HepG2 (cell line): ENCODE data around the gene ARHGAP5. TPM values are rescaled to one million over a fixed set of nuclear protein-coding genes. Genes with fewer than 3 reads are reported as not detected.

Experiments used
- ARID2 ChIP-seq: sonication (generic); formaldehyde crosslinking; IDR thresholded peaks from 2 replicates; pipeline ENCODE4 v1.8.1; 2022; ENCODE audit warnings: mild to moderate bottlenecking, missing genetic modification reagents, borderline replicate concordance
- CEBPB ChIP-seq: IDR thresholded peaks from 2 replicates; pipeline ENCODE4 v1.6.1; 2011; ENCODE audit warnings: low read depth, low read length, improper control_type of control experiment, borderline replicate concordance
- GABPA ChIP-seq, 2 experiments: IDR thresholded peaks; 2 replicates each; pipeline ENCODE4 v1.6.1; 2011 to 2016; ENCODE audit warnings: low read depth in 2 of 2, low read length in 1 of 2, missing biosample characterization in 1 of 2, missing genetic modification characterization in 1 of 2
- GZF1 ChIP-seq: sonication (generic); formaldehyde crosslinking; IDR thresholded peaks from 2 replicates; pipeline ENCODE4 v1.5.1; 2020; ENCODE audit warnings: mild to moderate bottlenecking, missing genetic modification reagents
- HOXA3 ChIP-seq: sonication (generic); formaldehyde crosslinking; IDR thresholded peaks from 2 replicates; pipeline ENCODE4 v1.5.0; 2020; ENCODE audit warnings: missing genetic modification reagents
- MAZ ChIP-seq, 2 experiments: sonication (generic) in 1 of 2; formaldehyde crosslinking in 1 of 2; IDR thresholded peaks; 2 replicates each; pipeline versions ENCODE4 v1.5.0 to v1.6.1; 2012 to 2020; ENCODE audit warnings: low read depth in 2 of 2, mild to moderate bottlenecking in 2 of 2, borderline replicate concordance in 1 of 2, improper control_type of control experiment in 1 of 2, low read length in 1 of 2, missing genetic modification reagents in 1 of 2, moderate library complexity in 1 of 2
- MXD4 ChIP-seq: IDR thresholded peaks from 2 replicates; pipeline ENCODE4 v1.6.1; 2016; ENCODE audit warnings: mild to moderate bottlenecking, missing biosample characterization, missing genetic modification reagents
- PHB2 ChIP-seq: fragments of 450-650 bp; IDR thresholded peaks from 2 replicates; pipeline ENCODE4 v1.6.1; 2018; ENCODE audit not compliant: partially characterized antibody
- PHF5A ChIP-seq: IDR thresholded peaks from one replicate; pipeline ENCODE4 v1.6.1; 2018; ENCODE audit warnings: low read depth, missing genetic modification reagents; ENCODE audit not compliant: unreplicated experiment
- SETDB1 ChIP-seq: sonication (generic); formaldehyde crosslinking; IDR thresholded peaks from 2 replicates; pipeline ENCODE4 v1.5.1; 2020; ENCODE audit warnings: missing genetic modification reagents, mild to moderate bottlenecking, borderline replicate concordance
- SRSF9 ChIP-seq: fragments of 200-400 bp; formaldehyde crosslinking; IDR thresholded peaks from 2 replicates; pipeline ENCODE4 v1.6.1; 2018; ENCODE audit warnings: borderline replicate concordance, mild to moderate bottlenecking, low read depth, low read length; ENCODE audit not compliant: insufficient read depth, poor library complexity, severe bottlenecking
- SSRP1 ChIP-seq: IDR thresholded peaks from 2 replicates; pipeline ENCODE4 v1.6.1; 2016; ENCODE audit warnings: control low read depth
- ZFP62 ChIP-seq: sonication (generic); formaldehyde crosslinking; IDR thresholded peaks from 2 replicates; pipeline ENCODE4 v1.4.0; 2020; ENCODE audit warnings: missing genetic modification reagents
- ZNF235 ChIP-seq: sonication (generic); formaldehyde crosslinking; IDR thresholded peaks from 2 replicates; pipeline ENCODE4 v1.8.1; 2023; ENCODE audit warnings: mild to moderate bottlenecking, missing genetic modification reagents, borderline replicate concordance
- ZNF3 ChIP-seq: IDR thresholded peaks from 2 replicates; pipeline ENCODE4 v1.7.0; 2017; ENCODE audit warnings: inconsistent platforms
- ZNF33A ChIP-seq: sonication (generic); formaldehyde crosslinking; IDR thresholded peaks from 2 replicates; pipeline ENCODE4 v1.5.1; 2020; ENCODE audit warnings: missing genetic modification reagents, mild to moderate bottlenecking, moderate library complexity, borderline replicate concordance
- ZNF569 ChIP-seq: sonication (generic); formaldehyde crosslinking; IDR thresholded peaks from 2 replicates; pipeline ENCODE4 v1.5.0; 2020; ENCODE audit warnings: mild to moderate bottlenecking, missing genetic modification reagents, moderate library complexity, borderline replicate concordance
- ZNF891 ChIP-seq: sonication (generic); formaldehyde crosslinking; IDR thresholded peaks from 2 replicates; pipeline ENCODE4 v1.5.0; 2020; ENCODE audit warnings: mild to moderate bottlenecking, missing genetic modification reagents
- polyA plus RNA-seq, 8 experiments: library from polyadenylated mRNA; depleted of rRNA in 3 of 8; stranded (reverse) in 7 of 8; unstranded in 1 of 8; fragments of >200 nt; fragmentation: Illumina TruSeq in 4 of 8; extraction: Trizol in 4 of 8; gene quantifications; 2 replicates each; pipeline versions ENCODE4 v1.2.1 to v1.2.3, GENCODE V29; 2011 to 2016; ENCODE audit warnings: low read depth in 4 of 8, missing spikeins in 1 of 8, mixed read lengths in 1 of 8; ENCODE audit not compliant: insufficient read depth in 1 of 8
- total RNA-seq, 5 experiments: library from RNA; depleted of rRNA; stranded (reverse); fragments of >200 nt; fragmentation: Illumina TruSeq; extraction: Trizol; gene quantifications; 2 replicates each; pipeline ENCODE4 v1.2.3, GENCODE V29; 2016; ENCODE audit warnings: low read depth in 1 of 5
- TF ChIP-seq, protein P1 (sequence below): sonication (generic); formaldehyde crosslinking; IDR thresholded peaks from 2 replicates; pipeline ENCODE4 v1.4.0; 2020; ENCODE audit warnings: low read depth, mild to moderate bottlenecking, missing genetic modification reagents
- TF ChIP-seq, protein P2 (sequence below): sonication (generic); formaldehyde crosslinking; IDR thresholded peaks from 2 replicates; pipeline ENCODE4 v1.5.0; 2020; ENCODE audit warnings: missing genetic modification reagents, mild to moderate bottlenecking, borderline replicate concordance
- TF ChIP-seq, protein P3 (sequence below): sonication (generic); formaldehyde crosslinking; IDR thresholded peaks from 2 replicates; pipeline ENCODE4 v1.9.0; 2021; ENCODE audit warnings: missing genetic modification reagents, mild to moderate bottlenecking, borderline replicate concordance
- TF ChIP-seq, protein P4 (sequence below): sonication (generic); formaldehyde crosslinking; IDR thresholded peaks from 2 replicates; pipeline ENCODE4 v1.4.0; 2020; ENCODE audit warnings: missing genetic modification reagents

ARHGAP5 gene
- total and polyA plus RNA-seq, 2 of the 13 experiments (the other 11 are each of a cell fraction or from before 2014, with no cell fraction given), result 33.7 to 144 TPM

DNA sequence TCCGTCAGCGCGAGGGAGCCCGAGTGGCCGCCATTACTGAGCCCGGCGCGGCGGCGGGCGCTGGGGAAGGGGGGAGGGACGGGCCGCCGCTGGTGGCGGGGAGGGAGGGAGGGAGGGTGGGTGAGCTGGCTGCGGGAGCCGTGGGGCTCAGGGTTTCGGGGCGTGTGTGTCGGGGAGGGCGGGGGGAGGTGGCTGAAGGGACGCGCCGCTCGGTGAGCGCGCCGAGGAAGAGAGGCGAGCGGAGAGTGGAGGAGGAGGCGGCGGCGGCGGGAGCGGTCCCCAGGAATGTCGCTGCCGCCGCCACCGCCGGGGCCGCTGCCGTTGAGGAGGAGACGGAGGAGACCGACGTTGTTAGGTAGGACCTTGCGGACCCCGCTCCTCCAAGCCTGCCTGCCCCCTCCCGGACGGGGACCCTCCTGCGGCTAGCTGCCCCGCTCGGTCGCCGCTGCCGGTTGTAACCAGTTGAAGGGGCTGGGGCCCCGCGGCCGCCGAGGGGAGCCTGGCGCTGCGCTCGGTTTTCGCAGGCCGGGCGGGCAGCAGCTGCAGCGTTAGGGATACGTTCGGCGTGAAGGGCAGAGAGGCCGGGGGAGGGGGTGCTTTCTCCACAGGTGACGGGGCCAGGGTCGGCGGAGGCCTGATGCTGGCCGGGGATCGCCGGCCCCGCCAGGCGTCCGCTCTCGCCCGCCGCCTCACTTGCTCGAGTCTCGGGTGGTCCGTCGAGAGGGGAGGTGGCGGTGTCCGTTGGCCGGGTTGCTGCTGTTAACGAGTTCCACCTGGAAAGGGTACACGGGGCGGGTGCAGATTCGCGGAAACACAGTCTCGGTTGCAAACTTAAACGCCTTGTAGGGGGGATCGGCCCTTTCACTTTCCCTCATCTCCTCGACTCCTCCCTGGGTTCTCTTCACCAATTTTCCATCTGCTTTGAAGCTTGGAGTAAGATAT lies at the start of gene ARHGAP5 (continued):
- TF ChIP-seq SRSF9 (no peak), ZNF235 (peak; percentile 95), ZFP62 (no peak), MXD4 (no peak; the same call in none of the 2 replicates), PHB2 (no peak), ZNF3 (CRISPR knock-in tag) (no peak), CEBPB (no peak), ZNF569 (no peak), ZNF891 (no peak; the same call in 1 of the 2 replicates), HOXA3 (CRISPR knock-in tag) (peak; percentile 88), SETDB1 (CRISPR knock-in tag) (no peak), GZF1 (CRISPR knock-in tag) (no peak; the same call in 1 of the 2 replicates), SSRP1 (CRISPR knock-in tag) (no peak), PHF5A (CRISPR knock-in tag) (no peak), GABPA (IDR thresholded peaks at IDR 0.05; ENCODE audit: low read depth, low read length) (no peak), GABPA (CRISPR knock-in tag; IDR thresholded peaks at IDR 0.05; ENCODE audit: low read depth) (no peak), ARID2 (CRISPR knock-in tag) (no peak), ZNF33A (no peak), MAZ (IDR thresholded peaks at IDR 0.05; ENCODE audit: borderline replicate concordance, low read depth, low read length) (no peak; the same call in 1 of the 2 replicates), MAZ (CRISPR knock-in tag; IDR thresholded peaks at IDR 0.05; ENCODE audit: low read depth) (no peak)
- TF ChIP-seq, protein P1, sequence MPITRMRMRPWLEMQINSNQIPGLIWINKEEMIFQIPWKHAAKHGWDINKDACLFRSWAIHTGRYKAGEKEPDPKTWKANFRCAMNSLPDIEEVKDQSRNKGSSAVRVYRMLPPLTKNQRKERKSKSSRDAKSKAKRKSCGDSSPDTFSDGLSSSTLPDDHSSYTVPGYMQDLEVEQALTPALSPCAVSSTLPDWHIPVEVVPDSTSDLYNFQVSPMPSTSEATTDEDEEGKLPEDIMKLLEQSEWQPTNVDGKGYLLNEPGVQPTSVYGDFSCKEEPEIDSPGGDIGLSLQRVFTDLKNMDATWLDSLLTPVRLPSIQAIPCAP (CRISPR knock-in tag), result 0 out of 2 replicates have a peak, but pooled peaks have one; percentile 72
- TF ChIP-seq, protein P2, sequence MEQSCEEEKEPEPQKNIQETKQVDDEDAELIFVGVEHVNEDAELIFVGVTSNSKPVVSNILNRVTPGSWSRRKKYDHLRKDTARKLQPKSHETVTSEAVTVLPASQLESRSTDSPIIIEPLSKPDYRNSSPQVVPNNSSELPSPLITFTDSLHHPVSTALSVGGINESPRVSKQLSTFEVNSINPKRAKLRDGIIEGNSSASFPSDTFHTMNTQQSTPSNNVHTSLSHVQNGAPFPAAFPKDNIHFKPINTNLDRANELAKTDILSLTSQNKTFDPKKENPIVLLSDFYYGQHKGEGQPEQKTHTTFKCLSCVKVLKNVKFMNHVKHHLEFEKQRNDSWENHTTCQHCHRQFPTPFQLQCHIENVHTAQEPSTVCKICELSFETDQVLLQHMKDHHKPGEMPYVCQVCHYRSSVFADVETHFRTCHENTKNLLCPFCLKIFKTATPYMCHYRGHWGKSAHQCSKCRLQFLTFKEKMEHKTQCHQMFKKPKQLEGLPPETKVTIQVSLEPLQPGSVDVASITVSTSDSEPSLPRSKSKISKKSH (CRISPR knock-in tag), result no peak
- TF ChIP-seq, protein P3, sequence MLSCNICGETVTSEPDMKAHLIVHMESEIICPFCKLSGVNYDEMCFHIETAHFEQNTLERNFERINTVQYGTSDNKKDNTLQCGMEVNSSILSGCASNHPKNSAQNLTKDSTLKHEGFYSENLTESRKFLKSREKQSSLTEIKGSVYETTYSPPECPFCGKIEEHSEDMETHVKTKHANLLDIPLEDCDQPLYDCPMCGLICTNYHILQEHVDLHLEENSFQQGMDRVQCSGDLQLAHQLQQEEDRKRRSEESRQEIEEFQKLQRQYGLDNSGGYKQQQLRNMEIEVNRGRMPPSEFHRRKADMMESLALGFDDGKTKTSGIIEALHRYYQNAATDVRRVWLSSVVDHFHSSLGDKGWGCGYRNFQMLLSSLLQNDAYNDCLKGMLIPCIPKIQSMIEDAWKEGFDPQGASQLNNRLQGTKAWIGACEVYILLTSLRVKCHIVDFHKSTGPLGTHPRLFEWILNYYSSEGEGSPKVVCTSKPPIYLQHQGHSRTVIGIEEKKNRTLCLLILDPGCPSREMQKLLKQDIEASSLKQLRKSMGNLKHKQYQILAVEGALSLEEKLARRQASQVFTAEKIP (CRISPR knock-in tag), result no peak
- TF ChIP-seq, protein P4, sequence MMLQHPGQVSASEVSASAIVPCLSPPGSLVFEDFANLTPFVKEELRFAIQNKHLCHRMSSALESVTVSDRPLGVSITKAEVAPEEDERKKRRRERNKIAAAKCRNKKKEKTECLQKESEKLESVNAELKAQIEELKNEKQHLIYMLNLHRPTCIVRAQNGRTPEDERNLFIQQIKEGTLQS (CRISPR knock-in tag), result no peak
